ENCODE measurements around the gene CD300LB.

Gene CD300LB

GRCh38 chr17:74516561-74517328, 14.5 kb downstream of the CD300LB start:
- no peak overlapping the region for H3K9ac ChIP-seq (ENCODE audit: low read depth, low read length)
- H3K4me3 ChIP-seq (ENCODE audit: low read depth in 1 of 2, low read length in 2 of 2), result no peak overlapping the region
- TF ChIP-seq EZH2 (IDR thresholded peaks at IDR 0.05; ENCODE audit: borderline replicate concordance, low read depth, low read length, severe bottlenecking), result no peak
- TF ChIP-seq, protein P1, sequence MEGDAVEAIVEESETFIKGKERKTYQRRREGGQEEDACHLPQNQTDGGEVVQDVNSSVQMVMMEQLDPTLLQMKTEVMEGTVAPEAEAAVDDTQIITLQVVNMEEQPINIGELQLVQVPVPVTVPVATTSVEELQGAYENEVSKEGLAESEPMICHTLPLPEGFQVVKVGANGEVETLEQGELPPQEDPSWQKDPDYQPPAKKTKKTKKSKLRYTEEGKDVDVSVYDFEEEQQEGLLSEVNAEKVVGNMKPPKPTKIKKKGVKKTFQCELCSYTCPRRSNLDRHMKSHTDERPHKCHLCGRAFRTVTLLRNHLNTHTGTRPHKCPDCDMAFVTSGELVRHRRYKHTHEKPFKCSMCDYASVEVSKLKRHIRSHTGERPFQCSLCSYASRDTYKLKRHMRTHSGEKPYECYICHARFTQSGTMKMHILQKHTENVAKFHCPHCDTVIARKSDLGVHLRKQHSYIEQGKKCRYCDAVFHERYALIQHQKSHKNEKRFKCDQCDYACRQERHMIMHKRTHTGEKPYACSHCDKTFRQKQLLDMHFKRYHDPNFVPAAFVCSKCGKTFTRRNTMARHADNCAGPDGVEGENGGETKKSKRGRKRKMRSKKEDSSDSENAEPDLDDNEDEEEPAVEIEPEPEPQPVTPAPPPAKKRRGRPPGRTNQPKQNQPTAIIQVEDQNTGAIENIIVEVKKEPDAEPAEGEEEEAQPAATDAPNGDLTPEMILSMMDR (IDR thresholded peaks at IDR 0.05; ENCODE audit: borderline replicate concordance, extremely low read depth, low read length, poor library complexity, severe bottlenecking), result no peak
- DNase-seq, result no peak
- peaks cover 15% of the 10 kb centered on the region for H3K9me3 ChIP-seq (ENCODE audit: insufficient read depth, low read length, severe bottlenecking)
- no peak overlapping the region for H3K27ac ChIP-seq (ENCODE audit: low read length)
- ATAC-seq (ENCODE audit: insufficient read depth, low read depth), result no peak
- no peaks in the 10 kb centered on the region for H3K4me1 ChIP-seq (ENCODE audit: insufficient read depth, low read length)
- no peaks in the 10 kb centered on the region for H3K27me3 ChIP-seq (ENCODE audit: insufficient read depth, low read length, poor library complexity)
- no peaks in the 10 kb centered on the region for H3K79me2 ChIP-seq (ENCODE audit: insufficient read depth, low read length)
- no peaks in the 10 kb centered on the region for H3K36me3 ChIP-seq (ENCODE audit: insufficient read depth, low read length)
- H4K20me1 ChIP-seq (ENCODE audit: insufficient read depth, low read length), result no peaks in the 10 kb centered on the region
- H2AFZ ChIP-seq (ENCODE audit: low read depth, low read length), result no peak overlapping the region
- H3K4me2 ChIP-seq (ENCODE audit: insufficient read depth, low read length), result no peak overlapping the region

- no peaks in the 10 kb centered on the region for H4K20me1 ChIP-seq (ENCODE audit: insufficient read depth, low read length)
- H3K9ac ChIP-seq (ENCODE audit: low read depth, low read length), result no peak overlapping the region
- DNase-seq, result no peak
- H3K4me3 ChIP-seq (ENCODE audit: low read depth in 1 of 2, low read length in 2 of 2), result no peak overlapping the region
- TF ChIP-seq EZH2 (IDR thresholded peaks at IDR 0.05; ENCODE audit: borderline replicate concordance, low read depth, low read length, severe bottlenecking), result no peak
- TF ChIP-seq, protein P1 (IDR thresholded peaks at IDR 0.05; ENCODE audit: borderline replicate concordance, extremely low read depth, low read length, poor library complexity, severe bottlenecking), result no peak
- H3K4me1 ChIP-seq (ENCODE audit: insufficient read depth, low read length), result no peaks in the 10 kb centered on the region
- H2AFZ ChIP-seq (ENCODE audit: low read depth, low read length), result no peak overlapping the region
- no peaks in the 10 kb centered on the region for H3K79me2 ChIP-seq (ENCODE audit: insufficient read depth, low read length)
- H3K9me3 ChIP-seq (ENCODE audit: insufficient read depth, low read length, severe bottlenecking), result peaks cover 15% of the 10 kb centered on the region
- no peak overlapping the region for H3K4me2 ChIP-seq (ENCODE audit: insufficient read depth, low read length)
- no peak overlapping the region for H3K27ac ChIP-seq (ENCODE audit: low read length)
- H3K36me3 ChIP-seq (ENCODE audit: insufficient read depth, low read length), result no peaks in the 10 kb centered on the region
- no peaks in the 10 kb centered on the region for H3K27me3 ChIP-seq (ENCODE audit: insufficient read depth, low read length, poor library complexity)
- no peak for ATAC-seq (ENCODE audit: insufficient read depth, low read depth)
Measured at GRCh38 chr17:74515941-74516340, 15.3 kb downstream of the CD300LB start.

GRCh38 chr17:74514632-74515334, 16.5 kb downstream of the CD300LB start:
- no peak overlapping the region for H2AFZ ChIP-seq (ENCODE audit: low read depth, low read length)
- no peak overlapping the region for H3K4me3 ChIP-seq (ENCODE audit: low read depth in 1 of 2, low read length in 2 of 2)
- TF ChIP-seq EZH2 (IDR thresholded peaks at IDR 0.05; ENCODE audit: borderline replicate concordance, low read depth, low read length, severe bottlenecking), result no peak
- TF ChIP-seq, protein P1 (IDR thresholded peaks at IDR 0.05; ENCODE audit: borderline replicate concordance, extremely low read depth, low read length, poor library complexity, severe bottlenecking), result no peak
- no peaks in the 10 kb centered on the region for H3K27me3 ChIP-seq (ENCODE audit: insufficient read depth, low read length, poor library complexity)
- no peaks in the 10 kb centered on the region for H4K20me1 ChIP-seq (ENCODE audit: insufficient read depth, low read length)
- no peak for ATAC-seq (ENCODE audit: insufficient read depth, low read depth)
- H3K9ac ChIP-seq (ENCODE audit: low read depth, low read length), result no peak overlapping the region
- no peak for DNase-seq
- no peaks in the 10 kb centered on the region for H3K79me2 ChIP-seq (ENCODE audit: insufficient read depth, low read length)
- no peak overlapping the region for H3K27ac ChIP-seq (ENCODE audit: low read length)
- H3K9me3 ChIP-seq (ENCODE audit: insufficient read depth, low read length, severe bottlenecking), result peaks cover 15% of the 10 kb centered on the region
- no peak overlapping the region for H3K4me2 ChIP-seq (ENCODE audit: insufficient read depth, low read length)
- H3K36me3 ChIP-seq (ENCODE audit: insufficient read depth, low read length), result no peaks in the 10 kb centered on the region
- no peaks in the 10 kb centered on the region for H3K4me1 ChIP-seq (ENCODE audit: insufficient read depth, low read length)

Data from DND-41 (cell line).